HepG2 (cell line): Measurements from ENCODE around the gene CRKL. TPM values are rescaled to one million over a fixed set of nuclear protein-coding genes. Genes with fewer than 3 reads are reported as not detected.

Experiments used
- ATF7 ChIP-seq, 2 experiments: fragments of 450-650 bp in 1 of 2; sonication (generic) in 1 of 2; formaldehyde crosslinking in 1 of 2; IDR thresholded peaks; 2 replicates each; pipeline versions ENCODE4 v1.4.0 to v1.6.1; 2016 to 2020; ENCODE audit warnings: antibody characterized with exemption in 1 of 2, mild to moderate bottlenecking in 1 of 2, missing genetic modification reagents in 1 of 2
- CENPX ChIP-seq: sonication (generic); formaldehyde crosslinking; IDR thresholded peaks from 2 replicates; pipeline ENCODE4 v1.9.0; 2021; ENCODE audit warnings: mild to moderate bottlenecking, missing genetic modification reagents, moderate library complexity
- HOXA5 ChIP-seq: sonication (generic); formaldehyde crosslinking; IDR thresholded peaks from 2 replicates; pipeline ENCODE4 v1.4.0; 2020; ENCODE audit warnings: missing genetic modification reagents
- KLF13 ChIP-seq: sonication (generic); formaldehyde crosslinking; IDR thresholded peaks from 2 replicates; pipeline ENCODE4 v1.4.0; 2020; ENCODE audit warnings: mild to moderate bottlenecking, missing genetic modification reagents
- NCOA5 ChIP-seq: sonication (generic); formaldehyde crosslinking; IDR thresholded peaks from 2 replicates; pipeline ENCODE4 v1.4.0; 2020; ENCODE audit warnings: missing genetic modification reagents
- NR2F6 ChIP-seq, 2 experiments: IDR thresholded peaks; 2 replicates each; pipeline ENCODE4 v1.6.1; 2016; ENCODE audit warnings: antibody characterized with exemption in 1 of 2, mild to moderate bottlenecking in 1 of 2
- PHB2 ChIP-seq: fragments of 450-650 bp; IDR thresholded peaks from 2 replicates; pipeline ENCODE4 v1.6.1; 2018; ENCODE audit not compliant: partially characterized antibody
- ZNF556 ChIP-seq: sonication (generic); formaldehyde crosslinking; IDR thresholded peaks from 2 replicates; pipeline ENCODE4 v1.4.0; 2020; ENCODE audit warnings: mild to moderate bottlenecking, missing genetic modification reagents, borderline replicate concordance
- ZNF672 ChIP-seq: sonication (generic); formaldehyde crosslinking; IDR thresholded peaks from 2 replicates; pipeline ENCODE4 v1.8.1; 2022; ENCODE audit warnings: missing genetic modification reagents
- ZNF878 ChIP-seq: sonication (generic); formaldehyde crosslinking; IDR thresholded peaks from 2 replicates; pipeline ENCODE4 v1.8.1; 2023; ENCODE audit warnings: mild to moderate bottlenecking, missing genetic modification reagents, moderate library complexity
- polyA plus RNA-seq, 8 experiments: library from polyadenylated mRNA; depleted of rRNA in 3 of 8; stranded (reverse) in 7 of 8; unstranded in 1 of 8; fragments of >200 nt; fragmentation: Illumina TruSeq in 4 of 8; extraction: Trizol in 4 of 8; gene quantifications; 2 replicates each; pipeline versions ENCODE4 v1.2.1 to v1.2.3, GENCODE V29; 2011 to 2016; ENCODE audit warnings: low read depth in 4 of 8, missing spikeins in 1 of 8, mixed read lengths in 1 of 8; ENCODE audit not compliant: insufficient read depth in 1 of 8
- total RNA-seq, 5 experiments: library from RNA; depleted of rRNA; stranded (reverse); fragments of >200 nt; fragmentation: Illumina TruSeq; extraction: Trizol; gene quantifications; 2 replicates each; pipeline ENCODE4 v1.2.3, GENCODE V29; 2016; ENCODE audit warnings: low read depth in 1 of 5
- TF ChIP-seq, protein P1 (sequence below), 2 experiments: fragments of 450-650 bp in 1 of 2; sonication (generic) in 1 of 2; formaldehyde crosslinking in 1 of 2; IDR thresholded peaks; 2 replicates each; pipeline versions ENCODE4 v1.6.1 to v1.8.0; 2016 to 2022; ENCODE audit warnings: antibody characterized with exemption in 1 of 2, mild to moderate bottlenecking in 1 of 2, missing genetic modification reagents in 1 of 2
- TF ChIP-seq, protein P2 (sequence below): IDR thresholded peaks from 2 replicates; pipeline ENCODE4 v1.6.1; 2016; ENCODE audit warnings: mild to moderate bottlenecking, missing biosample characterization, missing genetic modification reagents
- TF ChIP-seq, protein P3 (sequence below): sonication (generic); formaldehyde crosslinking; IDR thresholded peaks from 2 replicates; pipeline ENCODE4 v1.4.0; 2020; ENCODE audit warnings: missing genetic modification reagents

The CRKL gene
- total and polyA plus RNA-seq, 2 of the 13 experiments (the other 11 are each of a cell fraction or from before 2014, with no cell fraction given) = 37.4 to 60.6 TPM

DNA sequence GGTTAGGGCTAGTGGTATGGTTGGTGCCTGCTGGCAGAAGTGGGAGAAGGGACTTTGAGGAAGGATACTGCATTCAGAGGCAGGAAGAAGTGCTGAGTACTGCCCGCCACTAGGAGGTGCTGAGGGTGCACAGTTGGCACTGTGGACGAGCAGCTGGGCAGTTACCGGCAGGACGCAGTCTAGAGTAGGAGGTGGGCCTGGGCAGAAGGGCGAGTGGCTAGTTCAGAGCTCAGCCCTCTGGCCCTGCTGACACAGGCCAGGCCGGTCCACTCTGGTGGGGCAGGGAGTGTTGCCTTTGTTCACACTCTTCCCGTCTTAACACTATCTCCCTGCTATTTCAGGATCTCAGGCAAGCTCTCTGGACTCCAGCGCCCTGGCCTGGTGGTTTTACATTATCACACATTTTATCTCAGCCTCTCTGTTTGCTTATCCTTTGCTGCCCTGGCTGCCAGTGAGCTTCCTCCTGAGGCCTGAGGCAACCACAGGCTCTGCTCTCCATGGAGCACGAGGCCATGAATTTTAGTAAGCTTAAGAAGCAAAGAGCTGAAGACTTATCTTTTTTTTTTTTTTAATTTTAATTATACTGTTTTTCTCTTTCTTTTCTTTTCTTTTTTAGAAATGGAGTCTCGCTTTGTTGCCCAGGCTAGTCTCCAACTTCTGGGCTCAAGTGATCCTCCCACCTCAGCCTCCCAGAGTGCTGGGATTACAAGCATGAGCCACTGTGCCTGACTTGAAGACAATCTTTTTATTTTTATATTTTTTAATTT is 31.5 kb upstream of the CRKL start (continued):
- TF ChIP-seq, protein P1, sequence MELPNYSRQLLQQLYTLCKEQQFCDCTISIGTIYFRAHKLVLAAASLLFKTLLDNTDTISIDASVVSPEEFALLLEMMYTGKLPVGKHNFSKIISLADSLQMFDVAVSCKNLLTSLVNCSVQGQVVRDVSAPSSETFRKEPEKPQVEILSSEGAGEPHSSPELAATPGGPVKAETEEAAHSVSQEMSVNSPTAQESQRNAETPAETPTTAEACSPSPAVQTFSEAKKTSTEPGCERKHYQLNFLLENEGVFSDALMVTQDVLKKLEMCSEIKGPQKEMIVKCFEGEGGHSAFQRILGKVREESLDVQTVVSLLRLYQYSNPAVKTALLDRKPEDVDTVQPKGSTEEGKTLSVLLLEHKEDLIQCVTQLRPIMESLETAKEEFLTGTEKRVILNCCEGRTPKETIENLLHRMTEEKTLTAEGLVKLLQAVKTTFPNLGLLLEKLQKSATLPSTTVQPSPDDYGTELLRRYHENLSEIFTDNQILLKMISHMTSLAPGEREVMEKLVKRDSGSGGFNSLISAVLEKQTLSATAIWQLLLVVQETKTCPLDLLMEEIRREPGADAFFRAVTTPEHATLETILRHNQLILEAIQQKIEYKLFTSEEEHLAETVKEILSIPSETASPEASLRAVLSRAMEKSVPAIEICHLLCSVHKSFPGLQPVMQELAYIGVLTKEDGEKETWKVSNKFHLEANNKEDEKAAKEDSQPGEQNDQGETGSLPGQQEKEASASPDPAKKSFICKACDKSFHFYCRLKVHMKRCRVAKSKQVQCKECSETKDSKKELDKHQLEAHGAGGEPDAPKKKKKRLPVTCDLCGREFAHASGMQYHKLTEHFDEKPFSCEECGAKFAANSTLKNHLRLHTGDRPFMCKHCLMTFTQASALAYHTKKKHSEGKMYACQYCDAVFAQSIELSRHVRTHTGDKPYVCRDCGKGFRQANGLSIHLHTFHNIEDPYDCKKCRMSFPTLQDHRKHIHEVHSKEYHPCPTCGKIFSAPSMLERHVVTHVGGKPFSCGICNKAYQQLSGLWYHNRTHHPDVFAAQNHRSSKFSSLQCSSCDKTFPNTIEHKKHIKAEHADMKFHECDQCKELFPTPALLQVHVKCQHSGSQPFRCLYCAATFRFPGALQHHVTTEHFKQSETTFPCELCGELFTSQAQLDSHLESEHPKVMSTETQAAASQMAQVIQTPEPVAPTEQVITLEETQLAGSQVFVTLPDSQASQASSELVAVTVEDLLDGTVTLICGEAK (IDR thresholded peaks at IDR 0.05) = no peak
- TF ChIP-seq, protein P1 (CRISPR knock-in tag; IDR thresholded peaks at IDR 0.05) = no peak
- peak; percentile 48; the same call in 1 of the 2 replicates for TF ChIP-seq ZNF556 (CRISPR knock-in tag)
- TF ChIP-seq PHB2 = no peak
- TF ChIP-seq, protein P2, sequence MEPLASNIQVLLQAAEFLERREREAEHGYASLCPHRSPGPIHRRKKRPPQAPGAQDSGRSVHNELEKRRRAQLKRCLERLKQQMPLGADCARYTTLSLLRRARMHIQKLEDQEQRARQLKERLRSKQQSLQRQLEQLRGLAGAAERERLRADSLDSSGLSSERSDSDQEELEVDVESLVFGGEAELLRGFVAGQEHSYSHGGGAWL (CRISPR knock-in tag) = no peak
- 0 out of 2 replicates have a peak, but pooled peaks have one; percentile 22 for TF ChIP-seq NR2F6 (IDR thresholded peaks at IDR 0.05)
- TF ChIP-seq NR2F6 (CRISPR knock-in tag; IDR thresholded peaks at IDR 0.05) = peak; percentile 76
- no peak for TF ChIP-seq KLF13
- 0 out of 2 replicates have a peak, but pooled peaks have one; percentile 34 for TF ChIP-seq HOXA5 (CRISPR knock-in tag)
- TF ChIP-seq ZNF878 (CRISPR knock-in tag) = no peak
- TF ChIP-seq ZNF672 (CRISPR knock-in tag) = no peak
- no peak for TF ChIP-seq NCOA5 (CRISPR knock-in tag)
- TF ChIP-seq ATF7 (IDR thresholded peaks at IDR 0.05) = no peak
- no peak for TF ChIP-seq ATF7 (CRISPR knock-in tag; IDR thresholded peaks at IDR 0.05)
- no peak for TF ChIP-seq CENPX (CRISPR knock-in tag)
- TF ChIP-seq, protein P3, sequence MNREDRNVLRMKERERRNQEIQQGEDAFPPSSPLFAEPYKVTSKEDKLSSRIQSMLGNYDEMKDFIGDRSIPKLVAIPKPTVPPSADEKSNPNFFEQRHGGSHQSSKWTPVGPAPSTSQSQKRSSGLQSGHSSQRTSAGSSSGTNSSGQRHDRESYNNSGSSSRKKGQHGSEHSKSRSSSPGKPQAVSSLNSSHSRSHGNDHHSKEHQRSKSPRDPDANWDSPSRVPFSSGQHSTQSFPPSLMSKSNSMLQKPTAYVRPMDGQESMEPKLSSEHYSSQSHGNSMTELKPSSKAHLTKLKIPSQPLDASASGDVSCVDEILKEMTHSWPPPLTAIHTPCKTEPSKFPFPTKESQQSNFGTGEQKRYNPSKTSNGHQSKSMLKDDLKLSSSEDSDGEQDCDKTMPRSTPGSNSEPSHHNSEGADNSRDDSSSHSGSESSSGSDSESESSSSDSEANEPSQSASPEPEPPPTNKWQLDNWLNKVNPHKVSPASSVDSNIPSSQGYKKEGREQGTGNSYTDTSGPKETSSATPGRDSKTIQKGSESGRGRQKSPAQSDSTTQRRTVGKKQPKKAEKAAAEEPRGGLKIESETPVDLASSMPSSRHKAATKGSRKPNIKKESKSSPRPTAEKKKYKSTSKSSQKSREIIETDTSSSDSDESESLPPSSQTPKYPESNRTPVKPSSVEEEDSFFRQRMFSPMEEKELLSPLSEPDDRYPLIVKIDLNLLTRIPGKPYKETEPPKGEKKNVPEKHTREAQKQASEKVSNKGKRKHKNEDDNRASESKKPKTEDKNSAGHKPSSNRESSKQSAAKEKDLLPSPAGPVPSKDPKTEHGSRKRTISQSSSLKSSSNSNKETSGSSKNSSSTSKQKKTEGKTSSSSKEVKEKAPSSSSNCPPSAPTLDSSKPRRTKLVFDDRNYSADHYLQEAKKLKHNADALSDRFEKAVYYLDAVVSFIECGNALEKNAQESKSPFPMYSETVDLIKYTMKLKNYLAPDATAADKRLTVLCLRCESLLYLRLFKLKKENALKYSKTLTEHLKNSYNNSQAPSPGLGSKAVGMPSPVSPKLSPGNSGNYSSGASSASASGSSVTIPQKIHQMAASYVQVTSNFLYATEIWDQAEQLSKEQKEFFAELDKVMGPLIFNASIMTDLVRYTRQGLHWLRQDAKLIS = 0 out of 2 replicates have a peak, but pooled peaks have one; percentile 63
